K562 (cell line): Measurements from ENCODE around the gene DTYMK. TPM values are rescaled to one million over a fixed set of nuclear protein-coding genes. Genes with fewer than 3 reads are reported as not detected.
"Not testable (repeated sequence)": the region's sequence is repeated elsewhere in the genome, so short reads cannot be mapped to it uniquely, and the experiment has no call there.

Experiments used
- ATAC-seq: fragments of 200-7000 bp; cut with Tn5 transposase; 3 replicates; pipeline ENCODE4 v1.9.1; 2020; ENCODE audit warnings: moderate library complexity
- BruUV-seq: library from RNA; stranded (reverse); fragments of 400-500 nt; replicated peaks from 2 replicates; lab custom pipeline; 2021; lab: Mats Ljungman, UMichigan
- CTCF ChIA-PET: fragments of 300-600 bp; formaldehyde crosslinking; extraction: SDS; loops from one replicate; lab custom pipeline; 2021; ENCODE audit warnings: low intra/inter-chr PET ratio; lab: Yijun Ruan, JAX
- POLR2A ChIA-PET: fragments of 300-600, 350-650 bp; sonication (Branson Sonifier 250); formaldehyde crosslinking; extraction: SDS; loops from one replicate; lab custom pipeline; 2021; ENCODE audit warnings: antibody characterized with exemption, inconsistent platforms; lab: Yijun Ruan, JAX
- DNase-seq, 4 experiments: peaks; one replicate each; pipeline versions ENCODE4 v3.0.0 to v3.0.0-alpha.2; 2011 to 2018; ENCODE audit warnings: low spot score in 3 of 4, mixed read lengths in 3 of 4; ENCODE audit errors: extremely low read depth in 1 of 4
- FAIRE-seq: peaks from 2 replicates; lab custom pipeline; 2011; peaks lifted over from hg19 to GRCh38; lab: Jason Lieb, UNC
- H2AFZ ChIP-seq: 2 replicates; pipeline ENCODE4 v1.6.0; 2011; ENCODE audit warnings: low read depth, low read length, control low read depth, inconsistent platforms
- H3K27ac ChIP-seq: fragments of 200-600 bp; 3 replicates; pipeline ENCODE4 v1.8.0; 2011; ENCODE audit warnings: low read depth, mild to moderate bottlenecking, control low read depth, inconsistent platforms, low read length, moderate library complexity, mixed read lengths; ENCODE audit errors: extremely low read depth
- H3K27me3 ChIP-seq, 2 experiments: fragments of 300-600 bp in 1 of 2; 2 replicates in 1 of 2; 3 replicates in 1 of 2; pipeline versions ENCODE4 v1.6.0 to v1.8.0; 2011; ENCODE audit warnings: inconsistent platforms in 2 of 2, low read length in 2 of 2, mild to moderate bottlenecking in 1 of 2, mixed read lengths in 1 of 2, moderate library complexity in 1 of 2; ENCODE audit not compliant: control insufficient read depth in 2 of 2, insufficient read depth in 2 of 2
- H3K36me3 ChIP-seq: fragments of 300-600 bp; 3 replicates; pipeline ENCODE4 v1.8.0; 2011; ENCODE audit warnings: mild to moderate bottlenecking, low read length, inconsistent platforms; ENCODE audit not compliant: control insufficient read depth, insufficient read depth
- H3K4me1 ChIP-seq, 2 experiments: fragments of 200-600 bp in 1 of 2; replicated peaks in 1 of 2; 2 replicates in 1 of 2; 3 replicates in 1 of 2; pipeline versions ENCODE4 v1.5.1 to v1.8.0; 2011; ENCODE audit warnings: inconsistent platforms in 2 of 2, low read length in 2 of 2, mild to moderate bottlenecking in 1 of 2, mixed read lengths in 1 of 2, moderate library complexity in 1 of 2; ENCODE audit not compliant: control insufficient read depth in 2 of 2, insufficient read depth in 2 of 2
- H3K4me2 ChIP-seq: 2 replicates; pipeline ENCODE4 v1.6.1; 2011; ENCODE audit warnings: low read length, control low read depth, inconsistent platforms, mixed read lengths; ENCODE audit not compliant: insufficient read depth
- H3K4me3 ChIP-seq: fragments of 200-600 bp; sonication (generic), shearing (Covaris generic); 2 replicates; pipeline ENCODE4 v1.5.1; 2016; ENCODE audit warnings: control low read depth, inconsistent platforms
- H3K79me2 ChIP-seq: fragments of 200-600 bp; 3 replicates; pipeline ENCODE4 v1.8.0; 2011; ENCODE audit warnings: low read length, inconsistent platforms; ENCODE audit not compliant: control insufficient read depth, insufficient read depth
- H3K9ac ChIP-seq, 2 experiments: 2 replicates each; pipeline versions ENCODE4 v1.6.0 to v1.6.1; 2011; ENCODE audit warnings: low read depth in 2 of 2, low read length in 2 of 2, control low read depth in 1 of 2, inconsistent platforms in 1 of 2, mild to moderate bottlenecking in 1 of 2, mixed read lengths in 1 of 2; ENCODE audit not compliant: insufficient read depth in 1 of 2
- H3K9me1 ChIP-seq: one replicate; pipeline ENCODE4 v1.6.0; 2011; ENCODE audit warnings: inconsistent platforms, mild to moderate bottlenecking, low read length, moderate library complexity; ENCODE audit not compliant: control insufficient read depth, insufficient read depth
- H3K9me3 ChIP-seq: replicated peaks from 2 replicates; pipeline ENCODE4 v1.5.1; 2011; ENCODE audit warnings: low read depth, low read length, inconsistent platforms; ENCODE audit not compliant: control insufficient read depth, insufficient read depth
- H4K20me1 ChIP-seq: replicated peaks from 2 replicates; pipeline ENCODE4 v1.6.1; 2011; ENCODE audit warnings: low read length, inconsistent platforms, mixed read lengths; ENCODE audit not compliant: control insufficient read depth, insufficient read depth
- MTA2 ChIP-seq: fragments of 450-650 bp; IDR thresholded peaks from 2 replicates; pipeline ENCODE4 v1.6.1; 2016; ENCODE audit warnings: low read depth
- THRA ChIP-seq: fragments of 450-650 bp; IDR thresholded peaks from 2 replicates; pipeline ENCODE4 v1.6.1; 2017; ENCODE audit warnings: mild to moderate bottlenecking, moderate library complexity
- ZNF589 ChIP-seq: fragments of 200-800 bp; sonication (Bioruptor generic); IDR thresholded peaks from 2 replicates; pipeline ENCODE4 v1.6.1; 2016; ENCODE audit warnings: low read depth, missing genetic modification characterization, missing compliant biosample characterization
- WGBS: fragments of 100-300 bp; shearing (Covaris generic); methylation state at CpG from one replicate; pipeline ENCODE4 v1.1.6; 2016; ENCODE audit warnings: low coverage, mixed read lengths; ENCODE audit not compliant: insufficient coverage; ENCODE audit errors: missing lambda C conversion rate; 5-methylcytosine and 5-hydroxymethylcytosine counted together
- in situ Hi-C: fragments of 300-500 bp; cut with MboI; formaldehyde crosslinking; loops from 4 replicates; pipeline ENCODE4 v1.15.0; 2018; ENCODE audit warnings: inconsistent platforms, mixed read lengths
- intact Hi-C: fragments of 100-400 bp; cut with micrococcal nuclease; formaldehyde crosslinking; loops from 2 replicates; pipeline ENCODE4 v1.14.2; 2022
- polyA plus RNA-seq, 8 experiments: library from polyadenylated mRNA; depleted of rRNA in 4 of 8; stranded (reverse) in 5 of 8; unstranded in 3 of 8; fragments of >200 nt; fragmentation: Nextera tagmentation in 2 of 8; fragmentation: Illumina TruSeq in 1 of 8; extraction: Ambion mirVana in 2 of 8; extraction: Trizol in 1 of 8; gene quantifications; 2 replicates each; pipeline versions ENCODE4 v1.2.1 to v1.2.3, GENCODE V29; 2011 to 2014; ENCODE audit warnings: inconsistent platforms in 1 of 8, missing spikeins in 1 of 8
- total RNA-seq, 7 experiments: library from RNA; depleted of rRNA in 6 of 7; stranded (reverse); fragments of >200 nt in 6 of 7; fragmentation: Illumina TruSeq in 2 of 7; extraction: Trizol in 2 of 7; gene quantifications; 2 replicates each; pipeline versions ENCODE4 v1.2.1 to v1.2.3, GENCODE V29; 2011 to 2021; ENCODE audit warnings: low replicate concordance in 1 of 7

The DTYMK gene
- total and polyA plus RNA-seq, 9 of the 15 experiments (the other 6 are each of a cell fraction or from before 2014, with no cell fraction given): 8.2 to 85.0 (median 47.9) TPM

- no peak for TF ChIP-seq MTA2
- TF ChIP-seq THRA: no peak
- no peak for TF ChIP-seq ZNF589
Measured at GRCh38 chr2:241665731-241666440, 20.7 kb downstream of the DTYMK start (continued).

- H3K4me1 ChIP-seq, ATAC-seq, H3K79me2 ChIP-seq, H3K9me3 ChIP-seq, H4K20me1 ChIP-seq, H2AFZ ChIP-seq, H3K4me3 ChIP-seq, intact Hi-C loops, H3K27me3 ChIP-seq, FAIRE-seq, H3K9me1 ChIP-seq, BruUV-seq, H3K4me2 ChIP-seq, DNase-seq, POLR2A ChIA-PET, CTCF ChIA-PET, H3K27ac ChIP-seq, in situ Hi-C loops, H3K9ac ChIP-seq: not testable (repeated sequence)
- peaks cover 39% of the 10 kb centered on the region; the same call in 2 of the 3 replicates for H3K36me3 ChIP-seq
- 97% methylated on average over 13 of the region's 24 CpGs for WGBS
Measured at GRCh38 chr2:241662731-241663130, 23.9 kb downstream of the DTYMK start.
